Measurements from ENCODE around the gene EPN1.

The EPN1 gene

DNA sequence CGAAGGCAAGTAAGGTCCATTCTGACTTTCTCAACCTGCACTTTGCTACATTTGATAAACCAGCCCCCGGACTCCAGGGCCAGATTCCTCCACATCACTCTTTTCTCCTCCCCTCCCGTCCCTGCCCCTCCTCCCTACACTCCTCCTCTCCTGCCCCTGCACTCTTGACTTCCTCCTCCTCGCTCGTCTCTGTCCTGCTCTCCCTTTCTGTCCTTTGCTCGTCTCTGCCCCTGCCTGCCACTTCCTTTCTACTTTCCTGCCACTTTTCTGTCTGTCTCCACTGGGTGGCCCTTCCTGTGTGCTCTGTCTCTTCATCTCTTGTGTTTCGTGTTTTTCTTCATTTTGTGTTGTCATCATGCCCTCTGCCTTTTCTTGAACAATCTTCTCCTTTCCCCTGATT is 13.2 kb upstream of the EPN1 start:
- DNase-seq, result no peak

DNA sequence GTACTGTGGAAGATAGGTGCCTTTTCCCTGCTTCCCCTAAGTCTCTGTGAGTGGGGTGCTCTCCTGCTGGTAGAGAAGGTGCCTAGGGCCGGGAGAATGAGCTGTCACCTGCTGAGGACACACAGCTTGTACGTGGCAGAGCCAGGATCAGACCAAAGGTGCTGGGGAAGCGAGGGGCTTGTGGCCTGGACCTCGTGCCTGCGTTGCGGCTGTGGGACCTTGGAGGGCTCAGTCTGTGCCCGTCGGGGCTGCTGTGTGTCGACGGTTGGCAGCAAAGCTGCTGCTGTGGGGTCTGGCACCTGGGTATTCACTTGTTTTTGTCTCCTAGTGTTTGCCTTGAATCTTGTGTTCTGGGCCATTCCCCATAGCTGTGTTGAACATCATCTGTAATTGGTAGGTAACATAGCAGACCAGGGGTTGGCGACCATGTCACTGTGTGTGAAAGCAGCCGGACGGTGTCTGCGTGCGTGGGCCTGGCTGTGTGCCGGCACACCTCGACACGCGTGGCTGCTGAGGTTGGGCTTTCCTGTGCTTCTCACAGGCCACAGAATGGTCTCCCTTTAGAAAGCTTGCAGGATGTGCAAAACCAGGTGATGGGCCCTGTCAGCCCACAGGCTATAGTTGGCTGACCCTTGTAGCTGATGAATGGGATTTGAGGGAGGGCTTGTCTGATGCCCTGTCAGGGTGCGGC is 11.0 kb upstream of the EPN1 start:
- no peak for DNase-seq

DNA sequence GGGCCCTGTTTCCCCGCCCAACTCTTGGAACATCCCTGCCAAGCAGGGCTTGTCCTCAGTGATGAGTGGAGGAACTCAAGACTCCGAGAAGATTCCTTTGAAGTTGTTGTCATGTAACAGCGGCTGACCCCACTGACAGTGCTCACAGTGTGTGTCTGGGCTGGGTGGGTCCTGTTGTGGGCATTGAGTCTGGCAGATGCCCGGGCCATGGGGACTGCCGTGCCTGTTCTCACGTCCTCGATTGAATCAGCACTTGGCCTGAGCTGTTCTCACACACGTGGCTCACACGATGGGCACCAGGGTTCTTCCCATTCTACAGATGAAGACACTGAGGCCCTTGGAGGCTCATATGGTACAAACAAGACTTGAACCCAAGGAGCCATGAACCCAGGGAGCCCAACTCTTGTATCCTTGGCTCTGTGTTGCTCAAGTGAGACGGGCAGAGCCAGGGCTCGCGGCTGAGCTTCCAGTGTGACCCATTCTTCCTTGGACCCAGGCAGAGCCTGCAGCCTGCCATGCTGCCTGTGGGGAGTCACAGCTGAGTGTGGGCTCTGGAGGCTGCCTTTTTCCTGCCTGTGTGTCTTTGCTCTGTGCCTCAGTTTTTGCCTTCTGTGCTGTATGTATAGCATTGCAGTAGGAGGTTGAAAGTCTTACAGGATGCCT is 8.6 kb upstream of the EPN1 start:
- no peak for DNase-seq

DNA sequence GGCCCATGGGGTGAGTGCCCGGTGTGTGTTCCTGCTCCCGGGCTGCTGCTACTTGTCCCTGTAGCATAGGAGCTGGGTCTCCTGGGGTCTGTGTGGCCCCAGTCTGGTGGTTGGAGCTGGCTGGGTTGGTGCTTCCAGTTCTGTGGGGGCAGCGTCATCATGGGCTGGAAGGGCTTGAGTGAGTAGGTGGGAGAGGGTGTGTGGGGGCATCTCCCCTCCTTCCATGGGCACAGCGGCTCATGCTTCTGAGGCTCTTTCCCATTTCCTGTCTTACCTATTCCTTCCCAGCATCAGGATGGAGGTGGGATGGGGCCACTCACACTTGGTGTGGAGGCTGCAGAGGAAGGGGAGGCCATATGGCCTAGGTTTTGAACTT is 8.0 kb upstream of the EPN1 start:
- DNase-seq, result no peak

DNA sequence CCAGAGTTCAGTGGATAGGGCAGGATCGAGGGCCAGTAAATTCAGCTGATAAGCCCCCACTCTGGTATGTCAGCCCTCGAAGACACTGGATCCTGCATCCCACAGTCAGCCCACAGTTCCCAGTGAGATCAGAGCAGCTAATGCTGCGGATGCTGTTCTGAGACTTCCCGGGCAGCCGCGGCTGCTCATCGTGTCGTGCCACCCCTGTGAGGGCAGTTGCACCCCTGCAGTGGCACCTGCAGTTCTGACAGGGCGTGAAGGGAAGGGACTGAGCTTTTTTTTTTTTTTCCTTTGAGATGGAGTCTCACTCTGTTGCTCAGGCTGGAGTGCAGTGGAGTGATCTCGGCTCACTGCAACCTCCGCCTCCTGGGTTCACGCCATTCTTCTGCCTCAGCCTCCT is 7.5 kb upstream of the EPN1 start:
- DNase-seq, result no peak

DNA sequence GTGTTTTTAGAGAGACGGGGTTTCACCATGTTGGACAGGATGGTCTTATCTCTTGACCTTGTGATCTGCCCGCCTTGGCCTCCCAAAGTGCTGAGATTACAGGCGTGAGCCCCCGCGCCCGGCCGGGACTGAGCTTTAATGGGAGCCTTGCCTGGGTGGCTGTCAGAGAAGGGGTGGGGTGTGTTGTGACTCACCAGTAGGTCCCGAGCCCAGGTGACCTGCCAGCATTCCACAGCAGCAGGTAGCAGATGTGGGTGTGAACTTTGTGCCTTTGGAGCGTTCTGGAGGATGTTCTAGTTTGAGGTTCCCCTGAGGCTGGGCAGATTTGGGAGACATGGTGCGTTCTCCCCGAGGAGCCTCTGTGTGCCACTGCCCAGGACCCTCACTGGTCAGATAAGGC is 7.1 kb upstream of the EPN1 start:
- DNase-seq, result no peak

DNA sequence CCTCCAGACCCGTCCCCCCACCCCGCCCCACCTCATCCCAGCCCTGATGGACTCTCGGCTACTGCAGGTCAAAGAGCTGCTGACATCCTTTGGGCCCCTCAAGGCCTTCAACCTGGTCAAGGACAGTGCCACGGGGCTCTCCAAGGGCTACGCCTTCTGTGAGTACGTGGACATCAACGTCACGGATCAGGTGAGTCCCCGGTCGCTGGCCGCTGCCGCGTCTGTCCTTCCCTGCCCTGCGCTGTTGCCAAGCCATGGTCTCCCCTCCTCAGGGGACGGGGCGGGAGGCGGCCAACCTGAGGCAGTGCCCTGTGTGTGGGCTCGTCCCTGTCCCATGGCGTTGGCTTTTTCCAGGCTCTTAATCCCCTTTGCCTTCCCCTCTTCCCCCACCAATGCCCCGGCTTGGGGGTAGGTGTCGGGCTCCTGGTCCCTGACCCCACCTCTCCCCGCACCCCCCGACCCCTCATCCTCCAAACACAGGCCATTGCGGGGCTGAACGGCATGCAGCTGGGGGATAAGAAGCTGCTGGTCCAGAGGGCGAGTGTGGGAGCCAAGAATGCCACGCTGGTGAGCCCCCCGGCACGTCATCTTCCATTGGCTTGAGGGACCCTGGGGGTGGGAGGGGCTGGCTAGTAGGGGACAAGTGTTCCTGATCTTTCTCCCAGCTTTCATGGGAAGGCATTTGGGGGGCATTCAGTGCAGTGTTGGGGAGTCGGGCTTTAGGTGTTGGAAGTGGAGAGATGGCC is 6.2 kb upstream of the EPN1 start:
- no peak for DNase-seq

DNA sequence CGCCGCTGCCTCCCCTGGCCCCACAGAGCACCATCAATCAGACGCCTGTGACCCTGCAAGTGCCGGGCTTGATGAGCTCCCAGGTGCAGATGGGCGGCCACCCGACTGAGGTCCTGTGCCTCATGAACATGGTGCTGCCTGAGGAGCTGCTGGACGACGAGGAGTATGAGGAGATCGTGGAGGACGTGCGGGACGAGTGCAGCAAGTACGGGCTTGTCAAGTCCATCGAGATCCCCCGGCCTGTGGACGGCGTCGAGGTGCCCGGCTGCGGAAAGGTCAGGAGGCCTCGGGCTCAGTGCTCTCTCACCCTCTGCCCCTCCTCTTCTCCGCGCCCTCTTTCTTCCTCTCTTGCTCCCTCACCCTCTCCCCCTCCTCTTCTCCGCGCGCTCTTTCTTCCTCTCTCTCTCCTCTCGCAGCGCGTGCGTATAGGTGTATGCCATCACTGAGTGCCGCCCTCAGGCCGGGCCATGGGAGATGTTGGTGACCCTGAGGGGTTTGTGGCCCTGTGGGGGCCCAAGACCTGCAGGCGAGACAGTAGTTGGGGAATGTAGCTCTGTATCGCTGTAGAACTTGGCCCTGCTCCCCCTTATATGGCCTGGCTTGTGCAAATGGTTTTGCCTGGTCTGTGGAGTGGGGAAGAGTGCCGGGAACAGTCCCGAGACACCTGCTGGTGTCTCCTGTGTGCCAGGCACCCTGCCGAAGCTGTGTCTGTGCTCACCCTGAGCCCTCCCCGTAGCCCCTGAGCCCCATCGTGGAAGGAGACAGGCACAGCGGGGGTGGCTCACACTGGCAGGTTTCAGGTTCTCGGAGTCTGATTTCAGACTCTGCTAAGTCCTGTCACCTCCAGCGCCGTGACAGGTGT is 5.4 kb upstream of the EPN1 start:
- no peak for DNase-seq

DNA sequence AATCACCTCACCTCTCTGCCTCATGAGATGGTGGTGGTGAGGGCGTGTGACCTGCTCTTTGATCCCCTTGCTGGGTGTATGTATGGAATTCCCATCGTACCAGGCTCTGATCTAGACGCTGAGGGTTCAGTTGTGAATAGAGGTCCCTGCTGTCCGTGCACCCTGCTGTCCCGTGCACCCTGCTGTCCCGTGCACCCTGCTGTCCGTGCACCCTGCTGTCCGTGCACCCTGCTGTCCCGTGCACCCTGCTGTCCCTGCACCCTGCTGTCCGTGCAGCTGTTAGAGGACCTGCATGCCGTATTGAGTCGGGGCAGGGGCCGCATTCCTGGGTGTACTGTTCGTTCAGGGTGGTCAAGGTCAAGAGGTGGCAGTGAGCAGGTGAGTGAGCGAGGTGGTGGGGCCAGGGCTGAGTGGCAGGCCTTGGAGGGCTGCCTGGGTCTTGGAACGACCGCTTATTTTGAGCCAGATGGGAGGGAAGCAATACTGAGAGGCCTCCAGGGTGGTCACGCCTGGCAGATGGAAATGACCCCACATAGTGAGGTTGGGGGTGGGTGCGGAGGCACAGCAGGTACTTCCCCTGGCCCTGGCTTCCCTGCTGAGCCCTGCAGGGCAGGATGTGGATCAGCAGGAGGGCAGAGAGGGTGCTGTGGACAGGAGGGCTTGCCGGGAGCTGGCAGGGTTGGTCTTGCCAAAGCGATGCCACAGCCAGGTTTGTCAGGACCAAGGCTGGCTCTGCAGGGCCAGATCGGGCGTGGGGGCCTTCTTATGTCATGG is 4.6 kb upstream of the EPN1 start:
- no peak for DNase-seq

DNA sequence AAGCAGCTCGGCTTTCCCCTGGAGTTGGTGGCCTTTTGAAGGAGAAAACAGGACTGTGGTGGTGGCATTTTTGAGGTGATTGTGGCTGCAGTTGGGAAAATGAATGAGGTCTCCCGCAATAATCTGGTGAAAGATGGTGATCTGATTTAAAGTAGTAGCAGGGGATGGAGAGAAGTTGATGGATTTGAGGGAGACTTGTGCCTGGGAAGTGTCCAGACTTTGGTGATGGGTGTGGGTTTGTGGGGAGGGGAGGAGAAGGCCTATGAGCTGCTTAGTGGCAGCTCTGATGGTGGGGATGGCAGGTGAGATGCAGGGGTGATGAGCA is 4.0 kb upstream of the EPN1 start:
- no peak for DNase-seq

DNA sequence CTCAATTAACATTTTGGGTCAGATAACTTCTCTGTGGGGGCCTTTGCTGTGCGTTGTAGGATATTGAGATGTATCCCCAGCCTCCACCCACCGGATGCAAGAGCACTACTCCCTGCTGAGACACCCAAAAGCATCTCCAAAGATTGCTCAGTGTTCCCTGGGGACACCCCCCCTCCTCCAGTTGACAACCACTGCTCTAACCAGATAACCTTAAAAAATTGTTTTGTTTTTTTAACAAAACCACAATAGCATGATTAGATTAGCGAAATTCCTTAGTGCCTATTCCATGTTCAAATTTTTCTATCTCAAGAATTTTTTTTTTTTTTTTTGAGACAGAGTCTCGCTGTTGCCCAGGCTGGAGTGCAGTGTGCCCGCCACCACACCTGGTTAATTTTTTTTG is 2.6 kb upstream of the EPN1 start:
- DNase-seq, result no peak

DNA sequence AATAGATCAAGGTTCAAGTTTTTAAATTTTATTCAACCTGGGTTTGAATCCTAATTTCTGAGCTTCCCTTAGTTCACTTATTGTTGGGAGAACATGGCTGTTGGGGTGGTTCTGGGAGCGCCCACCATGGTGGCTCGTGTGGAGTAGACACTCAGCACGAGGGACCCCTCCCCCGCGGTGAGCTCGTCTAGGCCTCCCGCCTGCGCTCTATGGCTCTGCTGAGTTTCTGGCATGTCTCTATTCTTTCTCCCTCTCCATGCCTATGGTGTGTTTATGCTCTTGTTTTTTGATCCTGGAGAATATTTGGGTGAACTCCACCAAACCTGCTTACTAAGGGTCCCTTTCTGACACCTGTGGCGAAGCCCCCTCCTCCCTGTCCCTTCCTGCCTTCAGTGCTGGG is 1.6 kb upstream of the EPN1 start:
- no peak for DNase-seq

DNA sequence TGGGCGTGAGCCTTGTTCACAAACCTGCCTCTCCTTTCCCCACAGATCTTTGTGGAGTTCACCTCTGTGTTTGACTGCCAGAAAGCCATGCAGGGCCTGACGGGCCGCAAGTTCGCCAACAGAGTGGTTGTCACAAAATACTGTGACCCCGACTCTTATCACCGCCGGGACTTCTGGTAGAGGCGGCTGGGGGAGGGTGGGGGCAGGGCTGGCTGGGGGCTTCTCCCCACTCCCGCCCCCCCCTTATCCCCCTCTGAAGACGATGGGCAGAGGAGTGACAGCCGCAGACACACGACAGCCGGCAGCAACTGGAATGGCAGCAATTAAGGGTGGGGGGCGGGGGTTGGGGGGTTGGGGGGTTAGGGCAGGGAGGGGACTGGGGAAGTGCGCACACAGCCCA is 1.1 kb upstream of the EPN1 start:
- no peak for DNase-seq

DNA sequence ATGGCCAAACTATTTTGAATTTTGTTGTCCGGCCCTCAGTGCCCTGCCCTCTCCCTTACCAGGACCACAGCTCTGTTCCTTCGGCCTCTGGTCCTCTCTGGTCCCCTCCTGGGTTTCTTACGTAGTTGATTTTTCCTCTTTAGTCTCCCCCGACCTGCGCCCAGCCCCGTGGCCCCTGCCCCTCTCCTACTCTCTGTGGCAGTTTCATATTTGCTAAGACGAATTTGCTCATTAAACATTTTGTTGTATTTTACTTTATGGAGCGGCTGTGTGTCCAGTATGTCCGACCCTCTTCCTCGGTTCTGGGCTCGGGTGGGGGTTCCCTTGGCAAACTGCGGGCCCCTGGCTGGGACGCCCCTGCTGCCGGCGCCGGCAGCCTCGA is 576 bp upstream of the EPN1 start:
- DNase-seq, result no peak

DNA sequence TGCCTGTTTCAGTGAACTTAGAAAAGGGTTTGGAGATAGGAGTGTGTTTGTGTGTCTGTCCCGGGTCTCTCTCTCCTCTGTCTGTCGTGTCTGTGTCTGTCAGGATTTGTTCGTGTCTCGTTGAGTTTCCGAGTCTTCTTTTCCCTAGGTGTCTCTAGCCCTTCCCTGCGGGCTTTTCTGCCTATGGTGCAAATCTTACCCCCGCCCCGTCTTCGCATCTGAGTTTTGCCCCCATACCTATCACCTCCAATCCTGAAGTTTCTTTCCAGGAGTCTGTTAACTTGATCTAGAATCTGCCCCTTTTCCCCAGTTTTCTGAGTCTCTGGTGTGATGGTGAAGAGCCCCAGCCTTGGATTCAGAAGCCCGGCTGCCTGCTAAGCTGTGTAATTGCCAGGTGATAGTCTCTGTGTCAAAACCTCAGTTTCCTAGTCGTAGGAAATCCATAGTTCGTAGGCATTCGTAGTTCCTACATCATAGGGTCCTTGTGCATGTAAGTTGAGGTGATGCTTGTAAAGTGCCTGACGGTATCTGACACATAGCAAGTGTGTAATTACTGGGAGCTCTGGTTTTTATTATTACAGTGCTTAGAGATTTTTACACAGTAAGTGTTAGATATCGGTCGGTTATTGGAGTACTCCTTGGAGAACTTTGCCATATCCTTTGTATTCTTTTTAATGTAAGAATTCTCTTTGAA is 782 bp downstream of the EPN1 start:
- DNase-seq, result no peak

DNA sequence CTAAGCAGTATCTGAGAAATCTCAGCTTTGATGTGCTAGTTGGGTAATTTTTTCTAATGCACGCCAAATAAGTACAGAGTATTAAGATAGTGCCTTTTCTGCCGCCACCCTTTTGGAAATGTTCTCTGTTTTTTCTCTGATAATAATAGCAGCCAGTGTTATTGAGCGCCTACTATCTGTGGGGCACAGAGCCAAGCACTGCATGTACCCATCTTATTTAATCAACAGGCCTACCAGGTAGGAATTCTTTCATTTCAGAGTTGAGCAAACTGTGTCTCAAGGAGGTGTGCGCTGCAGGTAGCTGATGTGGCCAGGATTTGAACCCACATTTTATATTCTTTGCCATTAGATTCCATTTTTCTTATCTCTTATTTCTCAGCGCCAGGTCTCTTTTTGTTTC is 1.4 kb downstream of the EPN1 start:
- no peak for DNase-seq

DNA sequence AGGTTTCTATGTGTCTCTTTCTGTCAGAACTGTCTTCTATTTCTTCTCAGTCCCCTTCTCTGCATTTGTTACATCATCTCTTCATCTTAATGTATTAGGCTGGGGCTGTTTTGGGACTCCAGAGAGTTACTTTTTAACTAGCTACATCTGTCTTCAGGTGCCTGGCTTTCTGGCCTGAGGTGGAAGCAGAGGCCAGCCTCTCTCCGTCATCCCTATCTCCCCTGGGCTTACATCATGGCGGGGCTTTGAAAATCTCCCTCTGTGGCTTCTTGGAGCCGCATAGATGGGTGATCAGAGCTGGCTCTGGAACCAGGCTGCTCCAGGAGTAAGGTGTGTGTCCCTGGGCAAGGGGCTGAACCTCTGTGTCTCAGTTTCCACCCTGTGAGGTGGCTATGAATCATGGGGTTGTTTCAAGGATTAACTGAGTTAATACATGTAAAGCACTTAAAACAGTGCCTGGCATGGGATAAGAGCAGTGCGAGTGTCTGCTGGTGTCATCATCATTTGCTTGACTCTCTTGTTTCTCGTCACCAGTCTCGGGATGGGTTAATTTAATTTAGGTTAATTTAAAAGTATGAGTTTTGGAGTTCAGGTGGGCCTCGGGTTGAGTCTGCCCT is 2.0 kb downstream of the EPN1 start:
- DNase-seq, result no peak

DNA sequence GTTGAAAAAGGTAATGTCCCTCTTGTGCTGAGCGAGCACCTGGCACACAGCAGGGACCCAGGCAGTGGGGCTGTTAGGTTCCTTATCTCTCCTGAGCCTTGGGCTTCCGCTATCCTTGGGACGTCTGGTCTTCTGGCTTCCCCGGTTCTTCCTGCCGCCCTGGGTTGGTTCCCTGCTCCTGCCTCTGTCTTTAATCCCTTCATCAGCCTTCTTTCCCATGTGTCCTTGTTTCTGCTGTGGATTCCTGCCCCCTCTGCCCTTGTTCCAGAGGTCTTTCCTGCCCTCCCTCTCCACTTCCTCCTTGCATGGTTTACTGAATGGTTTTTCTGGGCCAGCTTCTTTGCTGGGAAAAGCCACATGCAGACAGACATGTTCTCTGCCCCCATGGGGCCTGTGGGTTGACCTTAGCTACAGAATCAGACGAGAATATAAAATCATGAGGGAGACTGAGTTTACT is 2.6 kb downstream of the EPN1 start:
- DNase-seq, result no peak

DNA sequence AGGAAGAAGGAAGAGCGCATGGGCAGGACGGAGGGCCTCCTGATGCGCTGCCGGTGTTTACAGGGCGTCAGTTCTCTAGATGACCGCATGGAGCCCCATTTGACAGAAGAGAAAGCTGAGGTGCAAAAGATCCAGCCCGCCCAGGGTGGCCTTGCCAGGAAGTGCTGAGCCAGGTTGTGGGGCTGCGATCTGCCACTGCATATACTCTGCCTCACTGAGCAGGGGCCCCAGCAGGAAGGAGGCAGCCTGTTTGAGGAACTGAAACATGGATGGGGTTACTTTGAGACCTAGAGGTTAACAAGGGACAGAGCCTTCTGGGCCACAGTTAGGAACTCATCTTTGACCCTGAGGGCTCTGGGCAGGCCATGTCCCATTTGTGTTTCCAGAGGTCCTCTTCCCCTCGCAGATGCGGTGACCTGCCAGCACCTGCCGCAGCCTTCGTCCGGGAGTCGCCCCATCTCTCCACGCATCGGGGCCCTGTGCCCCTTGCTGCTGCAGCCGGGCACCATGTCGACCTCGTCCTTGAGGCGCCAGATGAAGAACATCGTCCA is 3.2 kb downstream of the EPN1 start:
- no peak for DNase-seq

DNA sequence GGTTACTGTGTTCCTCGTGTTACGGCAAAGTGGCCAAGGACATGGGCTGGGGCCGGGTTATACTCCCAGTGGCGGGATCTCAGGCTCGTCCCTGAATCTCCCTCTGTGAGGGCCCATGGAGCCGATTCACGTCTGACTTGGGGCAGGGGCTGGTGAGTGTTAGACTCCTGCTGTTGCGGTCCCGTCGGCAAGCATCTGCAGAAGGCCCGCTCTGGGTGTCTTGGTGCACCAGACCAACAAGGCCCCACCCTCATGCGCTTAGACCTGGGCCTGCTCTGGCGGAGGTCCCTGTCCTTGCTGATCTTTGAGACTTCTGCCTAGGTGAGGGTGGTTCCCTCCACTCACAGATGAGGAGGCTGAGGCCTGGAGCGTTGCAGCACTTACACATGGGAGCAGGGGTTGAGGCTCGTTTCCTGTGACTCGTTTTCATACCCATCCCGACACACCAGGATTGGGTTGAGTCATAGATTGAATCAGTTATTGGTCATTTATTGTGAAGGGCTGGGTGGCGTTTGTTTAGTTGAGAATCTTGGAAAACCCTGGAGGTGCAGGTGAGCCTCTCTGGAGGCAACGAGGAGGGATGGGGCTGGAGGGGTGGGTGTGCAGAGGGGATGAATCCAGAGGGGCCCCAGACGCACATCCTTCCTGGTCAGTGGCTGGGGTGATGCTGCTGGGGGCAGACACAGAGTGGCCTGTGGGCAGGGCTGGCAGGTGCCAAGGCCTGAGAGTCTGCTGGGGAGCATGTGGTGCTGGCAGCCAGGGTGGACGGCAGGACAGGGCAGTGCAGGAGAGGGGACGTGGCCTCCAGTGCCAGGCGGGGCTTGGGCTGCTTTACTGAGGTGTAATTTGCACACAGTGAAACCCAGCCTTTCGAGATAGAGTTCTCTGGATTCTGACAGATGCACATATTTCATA is 4.6 kb downstream of the EPN1 start:
- no peak for DNase-seq

Data from cerebellar nuclear complex (tissue), 1 donor.